ENCODE measurements around the gene GPR4.

The GPR4 gene

DNA sequence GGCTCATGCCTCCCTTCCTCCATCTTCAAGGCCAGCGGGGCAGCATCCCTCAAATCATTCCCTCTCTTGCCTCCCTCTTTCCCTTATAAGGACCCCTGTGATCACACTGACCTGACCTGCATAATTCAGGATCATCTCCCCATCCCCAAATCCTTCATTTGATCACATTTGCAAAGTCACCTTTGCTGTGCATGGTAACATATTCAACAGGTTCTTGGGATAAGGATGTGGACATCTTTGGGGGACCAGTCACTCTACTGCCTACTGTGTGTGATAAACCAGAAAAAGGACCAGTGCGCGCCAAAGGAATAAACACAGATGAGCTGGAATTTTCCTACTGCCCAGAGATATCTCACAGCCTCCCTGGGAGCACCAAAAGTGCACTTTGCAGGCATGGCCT, 25.3 kb downstream of the GPR4 start:
- Histone ChIP-seq H3K4me1 (ENCODE audit: insufficient read depth, low read length, poor library complexity, severe bottlenecking) (no peaks in the 10 kb centered on the region), H3K27me3 (ENCODE audit: insufficient read depth, low read length, poor library complexity, severe bottlenecking) (no peaks in the 10 kb centered on the region), H3K4me2 (ENCODE audit: low read depth, low read length, poor library complexity, severe bottlenecking) (no peak overlapping the region), H3K9me2 (replicated peaks; ENCODE audit: low read depth, low read length) (no peaks in the 10 kb centered on the region), H3K4me3 (ENCODE audit: low read length, poor library complexity, severe bottlenecking) (no peak overlapping the region), H4K20me1 (ENCODE audit: insufficient read depth, low read length, poor library complexity, severe bottlenecking) (peaks cover 3% of the 10 kb centered on the region), H3F3A (ENCODE audit: low read depth) (no peaks in the 10 kb centered on the region), H3K79me2 (ENCODE audit: insufficient read depth, low read length) (peaks cover 30% of the 10 kb centered on the region; the same call in 1 of the 2 replicates), H3K36me3 (ENCODE audit: insufficient read depth, low read length) (no peaks in the 10 kb centered on the region), H3K9ac (ENCODE audit: low read depth, low read length, poor library complexity, severe bottlenecking) (no peak overlapping the region), H2AFZ (ENCODE audit: low read length) (no peak overlapping the region), H3K9me3 (ENCODE audit: insufficient read depth, low read depth, low read length) (no peaks in the 10 kb centered on the region)
- TF ChIP-seq, protein P1, sequence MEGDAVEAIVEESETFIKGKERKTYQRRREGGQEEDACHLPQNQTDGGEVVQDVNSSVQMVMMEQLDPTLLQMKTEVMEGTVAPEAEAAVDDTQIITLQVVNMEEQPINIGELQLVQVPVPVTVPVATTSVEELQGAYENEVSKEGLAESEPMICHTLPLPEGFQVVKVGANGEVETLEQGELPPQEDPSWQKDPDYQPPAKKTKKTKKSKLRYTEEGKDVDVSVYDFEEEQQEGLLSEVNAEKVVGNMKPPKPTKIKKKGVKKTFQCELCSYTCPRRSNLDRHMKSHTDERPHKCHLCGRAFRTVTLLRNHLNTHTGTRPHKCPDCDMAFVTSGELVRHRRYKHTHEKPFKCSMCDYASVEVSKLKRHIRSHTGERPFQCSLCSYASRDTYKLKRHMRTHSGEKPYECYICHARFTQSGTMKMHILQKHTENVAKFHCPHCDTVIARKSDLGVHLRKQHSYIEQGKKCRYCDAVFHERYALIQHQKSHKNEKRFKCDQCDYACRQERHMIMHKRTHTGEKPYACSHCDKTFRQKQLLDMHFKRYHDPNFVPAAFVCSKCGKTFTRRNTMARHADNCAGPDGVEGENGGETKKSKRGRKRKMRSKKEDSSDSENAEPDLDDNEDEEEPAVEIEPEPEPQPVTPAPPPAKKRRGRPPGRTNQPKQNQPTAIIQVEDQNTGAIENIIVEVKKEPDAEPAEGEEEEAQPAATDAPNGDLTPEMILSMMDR (conservative IDR thresholded peaks at IDR 0.05; ENCODE audit: low read length), result no peak
- TF ChIP-seq EZH2phosphoT487 (IDR thresholded peaks at IDR 0.05; ENCODE audit: borderline replicate concordance), result no peak

DNA sequence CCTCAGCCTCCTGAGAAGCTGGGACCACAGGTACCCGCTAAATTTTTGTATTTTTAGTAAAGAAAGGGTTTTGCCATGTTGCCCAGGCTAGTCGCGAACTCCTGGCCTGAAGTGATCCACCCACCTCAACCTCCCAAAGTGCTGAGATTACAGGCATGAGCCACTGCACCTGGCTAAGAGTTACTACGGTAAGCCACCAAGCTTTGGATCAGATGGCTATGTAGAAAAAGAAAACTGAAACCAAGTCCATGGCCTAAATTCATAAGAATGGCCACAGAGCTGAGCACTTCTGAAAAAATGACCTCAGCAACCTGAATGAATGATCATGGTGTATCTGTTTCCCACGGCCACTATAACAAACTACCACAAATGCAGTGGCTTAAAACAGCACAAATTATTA, 26.8 kb downstream of the GPR4 start:
- H3K4me1 ChIP-seq (ENCODE audit: insufficient read depth, low read length, poor library complexity, severe bottlenecking), result no peaks in the 10 kb centered on the region

DNA sequence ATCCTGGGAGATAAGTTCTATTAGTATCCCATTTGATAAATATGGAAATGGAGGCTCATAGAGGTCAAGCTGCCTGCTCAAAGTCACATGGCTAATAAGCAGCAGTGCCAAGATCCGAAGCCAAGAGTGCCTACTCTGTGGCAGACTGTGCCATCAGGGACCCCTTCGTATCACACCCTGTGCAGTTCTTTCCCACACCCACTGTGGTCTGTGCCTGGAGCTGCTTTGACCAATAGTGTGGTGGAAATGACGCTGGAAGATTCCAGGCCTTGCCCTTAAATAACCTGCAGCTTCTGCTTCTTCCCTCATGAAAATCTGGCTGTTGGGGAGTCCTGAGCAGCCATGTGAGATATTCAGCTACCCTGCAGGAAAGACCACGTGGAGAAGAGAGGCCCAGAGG, 27.5 kb downstream of the GPR4 start:
- H3K9ac ChIP-seq (ENCODE audit: low read depth, low read length, poor library complexity, severe bottlenecking), result no peak overlapping the region
- H3K79me2 ChIP-seq (ENCODE audit: insufficient read depth, low read length), result peaks cover 25% of the 10 kb centered on the region; the same call in 1 of the 2 replicates
- no peak overlapping the region for H2AFZ ChIP-seq (ENCODE audit: low read length)
- no peak for TF ChIP-seq EZH2phosphoT487 (IDR thresholded peaks at IDR 0.05; ENCODE audit: borderline replicate concordance)
- TF ChIP-seq, protein P1 (conservative IDR thresholded peaks at IDR 0.05; ENCODE audit: low read length), result no peak
- H3K9me3 ChIP-seq (ENCODE audit: insufficient read depth, low read depth, low read length), result no peaks in the 10 kb centered on the region
- H3K4me2 ChIP-seq (ENCODE audit: low read depth, low read length, poor library complexity, severe bottlenecking), result no peak overlapping the region
- H4K20me1 ChIP-seq (ENCODE audit: insufficient read depth, low read length, poor library complexity, severe bottlenecking), result peaks cover 4% of the 10 kb centered on the region
- H3F3A ChIP-seq (ENCODE audit: low read depth), result no peaks in the 10 kb centered on the region
- H3K4me1 ChIP-seq (ENCODE audit: insufficient read depth, low read length, poor library complexity, severe bottlenecking), result no peaks in the 10 kb centered on the region
- no peak overlapping the region for H3K4me3 ChIP-seq (ENCODE audit: low read length, poor library complexity, severe bottlenecking)
- H3K9me2 ChIP-seq (replicated peaks; ENCODE audit: low read depth, low read length), result no peaks in the 10 kb centered on the region
- H3K36me3 ChIP-seq (ENCODE audit: insufficient read depth, low read length), result no peaks in the 10 kb centered on the region
- no peaks in the 10 kb centered on the region for H3K27me3 ChIP-seq (ENCODE audit: insufficient read depth, low read length, poor library complexity, severe bottlenecking)

More for the DNA sequence above, 26.8 kb downstream of the GPR4 start:
- no peak overlapping the region for H3K4me3 ChIP-seq (ENCODE audit: low read length, poor library complexity, severe bottlenecking)
- H3K9me3 ChIP-seq (ENCODE audit: insufficient read depth, low read depth, low read length), result no peaks in the 10 kb centered on the region
- no peaks in the 10 kb centered on the region for H3K36me3 ChIP-seq (ENCODE audit: insufficient read depth, low read length)
- H2AFZ ChIP-seq (ENCODE audit: low read length), result no peak overlapping the region
- peaks cover 3% of the 10 kb centered on the region for H4K20me1 ChIP-seq (ENCODE audit: insufficient read depth, low read length, poor library complexity, severe bottlenecking)
- peaks cover 20% of the 10 kb centered on the region; the same call in 1 of the 2 replicates for H3K79me2 ChIP-seq (ENCODE audit: insufficient read depth, low read length)
- no peaks in the 10 kb centered on the region for H3F3A ChIP-seq (ENCODE audit: low read depth)
- H3K9ac ChIP-seq (ENCODE audit: low read depth, low read length, poor library complexity, severe bottlenecking), result no peak overlapping the region
- no peak overlapping the region for H3K4me2 ChIP-seq (ENCODE audit: low read depth, low read length, poor library complexity, severe bottlenecking)
- H3K9me2 ChIP-seq (replicated peaks; ENCODE audit: low read depth, low read length), result no peaks in the 10 kb centered on the region
- H3K27me3 ChIP-seq (ENCODE audit: insufficient read depth, low read length, poor library complexity, severe bottlenecking), result no peaks in the 10 kb centered on the region
- TF ChIP-seq, protein P1 (conservative IDR thresholded peaks at IDR 0.05; ENCODE audit: low read length), result no peak
- TF ChIP-seq EZH2phosphoT487 (IDR thresholded peaks at IDR 0.05; ENCODE audit: borderline replicate concordance), result no peak

Data from Loucy (cell line).